ENCODE data around the gene SELP. TPM values are rescaled to one million over a fixed set of nuclear protein-coding genes. Genes with fewer than 3 reads are reported as not detected.

The SELP gene
- total RNA-seq, 1 donor from 2014 or later: not detected

DNA sequence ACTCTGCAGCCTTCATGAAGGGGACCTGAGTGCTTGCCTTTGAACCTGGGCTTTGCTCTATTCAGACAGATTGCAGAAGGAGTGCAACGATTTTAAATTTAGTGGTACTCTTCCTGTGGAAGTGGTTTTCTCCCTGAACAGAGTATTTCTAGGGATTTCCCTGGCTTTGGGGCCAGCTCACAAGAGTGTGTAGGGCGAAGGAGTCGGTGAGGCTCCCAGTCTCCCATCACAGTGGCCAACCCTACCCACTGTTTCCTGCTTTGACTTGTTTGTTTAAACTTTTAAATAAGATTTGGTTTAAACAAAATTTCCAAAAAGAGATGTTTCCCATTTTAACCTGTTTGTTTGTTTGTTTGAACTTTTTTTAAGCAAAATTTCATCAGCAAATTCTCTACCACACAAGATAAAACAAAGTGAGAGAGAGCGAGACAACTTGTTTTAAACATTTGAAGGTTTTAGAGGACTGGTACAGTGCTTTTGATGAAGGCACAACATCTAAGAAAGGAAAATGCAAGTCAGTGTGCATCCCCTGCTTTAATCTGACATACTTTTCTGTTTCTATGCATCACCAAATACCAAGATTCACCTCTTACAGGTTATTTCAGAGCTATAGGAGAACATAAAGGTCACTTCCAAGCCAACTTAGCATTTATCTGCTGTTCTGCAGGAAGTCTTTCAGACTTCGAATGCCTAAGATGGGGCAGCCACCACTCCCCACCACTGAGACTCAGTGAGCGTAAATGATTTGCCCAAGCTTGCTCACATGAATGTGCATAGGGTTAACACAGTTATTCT, 6.6 kb downstream of the SELP start:
- no peaks in the 10 kb centered on the region for H3K36me3 ChIP-seq (ENCODE audit: control insufficient read depth, insufficient read depth, low read length)
- H3K4me3 ChIP-seq (ENCODE audit: low read depth, low read length): no peak overlapping the region
- DNase-seq (ENCODE audit: low read depth): no peak
- no peak for TF ChIP-seq CTCF (IDR thresholded peaks at IDR 0.05; ENCODE audit: insufficient read depth, low read length, poor library complexity, severe bottlenecking)
- no peaks in the 10 kb centered on the region for H3K27me3 ChIP-seq (ENCODE audit: control insufficient read depth, insufficient read depth, low read length)

- TF ChIP-seq CTCF (IDR thresholded peaks at IDR 0.05; ENCODE audit: insufficient read depth, low read length, poor library complexity, severe bottlenecking): no peak
- H3K4me3 ChIP-seq (ENCODE audit: low read depth, low read length): no peak overlapping the region
- H3K36me3 ChIP-seq (ENCODE audit: control insufficient read depth, insufficient read depth, low read length): no peaks in the 10 kb centered on the region
- no peak for DNase-seq (ENCODE audit: low read depth)
- H3K27me3 ChIP-seq (ENCODE audit: control insufficient read depth, insufficient read depth, low read length): no peaks in the 10 kb centered on the region
These were observed 9.4 kb downstream of the SELP start for GRCh38 chr1:169620565-169620964.

- H3K36me3 ChIP-seq (ENCODE audit: control insufficient read depth, insufficient read depth, low read length): no peaks in the 10 kb centered on the region
- no peaks in the 10 kb centered on the region for H3K27me3 ChIP-seq (ENCODE audit: control insufficient read depth, insufficient read depth, low read length)
- no peak for TF ChIP-seq CTCF (IDR thresholded peaks at IDR 0.05; ENCODE audit: insufficient read depth, low read length, poor library complexity, severe bottlenecking)
- H3K4me3 ChIP-seq (ENCODE audit: low read depth, low read length): no peak overlapping the region
- no peak for DNase-seq (ENCODE audit: low read depth)
These were observed 11.6 kb downstream of the SELP start for GRCh38 chr1:169618367-169618766.

DNA sequence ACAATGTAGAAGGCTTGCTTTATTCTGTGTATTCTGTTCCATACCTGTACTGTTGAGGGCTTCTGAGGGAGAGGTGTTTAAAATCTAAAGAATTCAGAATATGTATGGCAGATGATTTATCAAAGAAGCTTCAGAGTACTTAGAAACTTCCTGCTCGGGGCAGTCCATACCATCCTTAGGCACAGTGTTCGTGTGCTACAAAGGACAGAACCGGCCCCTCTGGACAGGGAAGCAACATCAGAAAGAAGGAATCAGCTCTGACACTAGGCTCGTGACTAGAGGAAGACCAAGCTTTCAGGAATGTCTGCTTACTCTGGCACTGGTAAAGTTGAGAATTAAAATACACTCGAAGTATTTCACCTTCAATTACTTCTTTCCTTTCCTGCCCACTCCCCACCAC, 14.1 kb downstream of the SELP start:
- Histone ChIP-seq H3K27me3 (ENCODE audit: control insufficient read depth, insufficient read depth, low read length) (no peaks in the 10 kb centered on the region), H3K36me3 (ENCODE audit: control insufficient read depth, insufficient read depth, low read length) (no peaks in the 10 kb centered on the region), H3K4me3 (ENCODE audit: low read depth, low read length) (no peak overlapping the region)
- no peak for TF ChIP-seq CTCF (IDR thresholded peaks at IDR 0.05; ENCODE audit: insufficient read depth, low read length, poor library complexity, severe bottlenecking)
- DNase-seq (ENCODE audit: low read depth): no peak

- H3K27me3 ChIP-seq (ENCODE audit: control insufficient read depth, insufficient read depth, low read length): no peaks in the 10 kb centered on the region
- no peaks in the 10 kb centered on the region for H3K36me3 ChIP-seq (ENCODE audit: control insufficient read depth, insufficient read depth, low read length)
- no peak for TF ChIP-seq CTCF (IDR thresholded peaks at IDR 0.05; ENCODE audit: insufficient read depth, low read length, poor library complexity, severe bottlenecking)
- DNase-seq (ENCODE audit: low read depth): no peak
- no peak overlapping the region for H3K4me3 ChIP-seq (ENCODE audit: low read depth, low read length)
These were observed 19.1 kb downstream of the SELP start for GRCh38 chr1:169610858-169611257.

DNA sequence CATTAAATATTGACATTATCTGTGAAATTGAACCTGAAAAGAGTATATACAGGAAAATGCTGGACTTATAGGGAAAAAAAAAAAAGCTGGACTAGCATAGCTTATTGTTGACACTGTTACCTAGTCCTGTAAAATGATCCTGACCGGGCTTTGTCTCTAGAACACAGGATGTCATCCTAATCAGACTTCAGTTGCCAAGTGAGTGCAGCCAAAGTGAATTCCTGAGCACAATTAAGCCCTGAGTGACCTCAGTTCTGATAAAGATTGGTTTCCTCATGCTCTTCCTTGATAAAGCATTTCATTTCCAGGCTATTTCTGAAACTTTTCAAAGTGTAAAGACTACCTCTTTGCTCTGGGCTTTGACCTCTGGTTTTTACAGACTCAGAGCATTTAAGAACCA, 19.8 kb downstream of the SELP start:
- Histone ChIP-seq H3K27me3 (ENCODE audit: control insufficient read depth, insufficient read depth, low read length) (no peaks in the 10 kb centered on the region), H3K36me3 (ENCODE audit: control insufficient read depth, insufficient read depth, low read length) (no peaks in the 10 kb centered on the region), H3K4me3 (ENCODE audit: low read depth, low read length) (no peak overlapping the region)
- no peak for DNase-seq (ENCODE audit: low read depth)
- TF ChIP-seq CTCF (IDR thresholded peaks at IDR 0.05; ENCODE audit: insufficient read depth, low read length, poor library complexity, severe bottlenecking): no peak

Data from kidney epithelial cell (primary cell).